ENCODE measurements around the gene MTREX. TPM values are rescaled to one million over a fixed set of nuclear protein-coding genes. Genes with fewer than 3 reads are reported as not detected.

Gene MTREX
- 10 to 100 TPM; 37.0 to 43.8 TPM for total RNA-seq
- polyA plus RNA-seq: 10 to 100 TPM in 1 of 2 donors, 1 to 10 TPM in 1; 10.0 to 10.4 TPM

GRCh38 chr5:55307383-55308253, at the start of gene MTREX, which contains the start of gene DHX29:
Gene MTREX (plus strand): TSS chr5:55307989. CDS start chr5:55308014, 25 bp downstream.
Gene DHX29 (minus strand): TSS chr5:55307694. CDS start chr5:55307573, 121 bp downstream.
- TF ChIP-seq YY1 (IDR thresholded peaks at IDR 0.05): peak; percentile 99
- TF ChIP-seq RAD21 (IDR thresholded peaks at IDR 0.05): no peak
- TF ChIP-seq FOXA1 (IDR thresholded peaks at IDR 0.05): no peak
- peak in 1 of 2 donors; percentile 27 for TF ChIP-seq RXRA (IDR thresholded peaks at IDR 0.05)
- TF ChIP-seq EGR1 (IDR thresholded peaks at IDR 0.05; ENCODE audit: low read depth in 2 of 2): peak in 1 of 2 donors; percentile 20
- TF ChIP-seq ZBTB33 (IDR thresholded peaks at IDR 0.05): peak; percentile 94
- TF ChIP-seq JUND (IDR thresholded peaks at IDR 0.05): peak; percentile 33 to 53
- no peak for TF ChIP-seq CTCF (IDR thresholded peaks at IDR 0.05; ENCODE audit: low read depth, low read length, missing input control)
- TF ChIP-seq TAF1 (conservative IDR thresholded peaks at IDR 0.05): peak; percentile 84
- peak; percentile 84 for TF ChIP-seq REST (IDR thresholded peaks at IDR 0.05)
- TF ChIP-seq HNF4G (IDR thresholded peaks at IDR 0.05): no peak
- TF ChIP-seq MAX (IDR thresholded peaks at IDR 0.05): peak; percentile 67
- TF ChIP-seq HNF4A (conservative IDR thresholded peaks at IDR 0.05): peak; percentile 6 to 16
- TF ChIP-seq ATF3 (IDR thresholded peaks at IDR 0.05): no peak
- TF ChIP-seq FOXA2 (IDR thresholded peaks at IDR 0.05): no peak
- peak in 1 of 2 donors; percentile 32 for TF ChIP-seq GABPA (IDR thresholded peaks at IDR 0.05 in 1 of 2, conservative IDR thresholded peaks at IDR 0.05 in 1 of 2)
- peak; percentile 52 for TF ChIP-seq SP1 (IDR thresholded peaks at IDR 0.05)
- WGBS: under 1% methylated on average over 62 of the region's 62 CpGs
- H3K4me1 ChIP-seq (ENCODE audit: control insufficient read depth in 4 of 4, insufficient read depth in 4 of 4, low read length in 3 of 4): peaks cover 3 to 32% (median 29%) of the 10 kb centered on the region in 4 donors

More at GRCh38 chr5:55307383-55308253, at the start of gene MTREX, which contains the start of gene DHX29:
- H3K36me3 ChIP-seq (ENCODE audit: control insufficient read depth in 4 of 4, insufficient read depth in 3 of 4, low read depth in 1 of 4, low read length in 3 of 4): no peaks in the 10 kb centered on the region
- peak within 1 kb of the TSS; percentile 96 to 100 for H3K9ac ChIP-seq (ENCODE audit: low read depth in 1 of 2, low read length in 2 of 2)
- peak within 1 kb of the TSS; percentile 95 to 99 (median 98) for H3K4me3 ChIP-seq (ENCODE audit: low read depth in 1 of 3, low read length in 3 of 3)
- peak; percentile 91 for DNase-seq (ENCODE audit: low spot score)
- H3K9me3 ChIP-seq (ENCODE audit: control insufficient read depth in 4 of 4, low read length in 3 of 4): no peaks in the 10 kb centered on the region
- no peaks in the 10 kb centered on the region for H3K27me3 ChIP-seq (ENCODE audit: control insufficient read depth in 4 of 4, insufficient read depth in 4 of 4, low read length in 3 of 4)
- H3K27ac ChIP-seq (ENCODE audit: low read depth in 1 of 2, low read length in 2 of 2): peak within 1 kb of the TSS; percentile 94 to 96

Measured in liver (tissue), 9 donors.